ENCODE data around the gene LDB1.

LDB1 gene

DNA sequence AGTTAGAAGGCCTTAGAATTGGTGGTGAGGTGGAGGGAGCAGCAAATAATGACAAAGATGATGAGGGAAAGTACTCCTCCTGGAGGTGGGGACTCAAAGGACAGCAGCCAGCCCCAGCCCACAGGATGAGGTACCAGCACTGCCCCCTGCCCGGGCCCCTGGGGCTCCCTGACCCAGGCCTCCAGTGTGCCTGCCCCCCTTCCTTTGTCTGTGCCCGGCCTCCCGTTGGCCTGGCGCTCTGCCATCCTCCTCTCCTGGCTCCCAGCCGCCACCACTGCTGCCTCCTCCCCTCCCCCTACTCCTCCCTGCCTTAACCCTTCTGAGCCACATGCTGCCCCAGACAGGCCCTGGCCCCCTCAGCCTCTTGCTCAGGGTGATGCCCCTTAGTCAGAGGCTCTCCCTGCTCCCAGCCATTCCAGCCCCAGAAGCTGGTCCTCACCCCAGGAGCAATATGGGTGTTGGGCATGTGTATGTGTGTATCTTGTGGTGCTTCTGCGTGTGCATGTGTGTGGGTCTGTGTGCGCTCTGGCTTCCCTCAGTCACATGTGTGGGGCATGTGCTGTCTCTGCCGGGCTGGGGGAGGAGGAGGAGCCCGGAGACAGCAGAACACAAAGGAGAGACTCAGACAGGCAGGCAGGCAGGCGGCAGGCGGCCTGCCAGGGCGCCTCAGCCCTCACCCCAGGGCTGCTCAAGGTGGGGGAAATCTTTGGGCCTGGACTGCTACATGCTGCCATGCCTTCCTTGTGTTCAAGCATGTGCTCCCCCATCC lies 2.6 kb downstream of the LDB1 start:
- H3K9me3 ChIP-seq (ENCODE audit: control insufficient read depth, insufficient read depth, low read length), result no peaks in the 10 kb centered on the region
- H3K4me3 ChIP-seq (ENCODE audit: low read depth, low read length), result peak overlapping the region; percentile 82
- H3K9ac ChIP-seq (ENCODE audit: low read depth, low read length), result peak overlapping the region; percentile 70
- peaks cover 50% of the 10 kb centered on the region for H3K4me1 ChIP-seq (ENCODE audit: control insufficient read depth, insufficient read depth, low read length)
- no peaks in the 10 kb centered on the region for H3K36me3 ChIP-seq (ENCODE audit: control insufficient read depth, insufficient read depth, low read length)
- no peaks in the 10 kb centered on the region for H3K27me3 ChIP-seq (ENCODE audit: control insufficient read depth, insufficient read depth, low read length)

DNA sequence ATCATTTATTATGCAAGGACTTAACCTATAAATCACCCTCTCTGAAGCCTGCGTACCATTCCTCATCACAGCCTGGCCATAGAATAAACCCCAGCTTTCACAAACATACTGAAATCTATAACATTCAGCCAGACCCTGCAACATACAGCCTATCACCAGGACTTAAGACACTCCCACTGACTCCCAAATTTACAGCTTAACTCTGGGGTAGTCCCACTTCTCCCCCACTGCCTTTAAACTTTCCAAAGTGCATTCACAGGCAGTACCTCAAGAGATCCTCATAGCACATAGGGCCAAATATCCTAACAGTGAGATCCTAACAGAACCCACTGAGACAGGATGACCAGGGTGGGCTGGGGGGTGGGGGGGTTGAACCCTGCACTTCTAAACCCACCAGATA lies 3.5 kb downstream of the LDB1 start:
- peaks cover 49% of the 10 kb centered on the region for H3K4me1 ChIP-seq (ENCODE audit: control insufficient read depth, insufficient read depth, low read length)
- no peaks in the 10 kb centered on the region for H3K9me3 ChIP-seq (ENCODE audit: control insufficient read depth, insufficient read depth, low read length)
- H3K9ac ChIP-seq (ENCODE audit: low read depth, low read length), result peak overlapping the region; percentile 70
- no peaks in the 10 kb centered on the region for H3K36me3 ChIP-seq (ENCODE audit: control insufficient read depth, insufficient read depth, low read length)
- H3K27me3 ChIP-seq (ENCODE audit: control insufficient read depth, insufficient read depth, low read length), result no peaks in the 10 kb centered on the region
- peak overlapping the region; percentile 82 for H3K4me3 ChIP-seq (ENCODE audit: low read depth, low read length)

DNA sequence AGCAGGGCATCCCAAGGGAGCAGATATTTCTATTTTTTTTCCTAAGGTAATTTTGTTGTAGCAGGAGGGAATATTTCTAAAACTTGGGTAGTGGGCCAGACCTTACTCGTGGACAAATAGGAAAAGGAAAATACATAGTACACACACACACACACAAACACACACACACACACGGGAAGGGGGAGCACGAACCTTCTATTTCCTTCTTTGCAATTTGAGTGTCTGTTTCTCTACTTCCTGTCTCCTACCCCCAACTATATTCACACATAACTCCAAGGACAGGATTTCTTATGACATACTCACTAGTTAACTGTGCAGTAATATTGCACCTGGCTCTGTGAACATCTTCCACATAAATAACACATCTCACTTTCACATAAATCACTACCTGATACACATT lies 4.4 kb downstream of the LDB1 start:
- Histone ChIP-seq H3K9me3 (ENCODE audit: control insufficient read depth, insufficient read depth, low read length) (no peaks in the 10 kb centered on the region), H3K9ac (ENCODE audit: low read depth, low read length) (no peak overlapping the region), H3K27me3 (ENCODE audit: control insufficient read depth, insufficient read depth, low read length) (no peaks in the 10 kb centered on the region), H3K4me1 (ENCODE audit: control insufficient read depth, insufficient read depth, low read length) (peaks cover 47% of the 10 kb centered on the region), H3K36me3 (ENCODE audit: control insufficient read depth, insufficient read depth, low read length) (peaks cover 7% of the 10 kb centered on the region), H3K4me3 (ENCODE audit: low read depth, low read length) (peak overlapping the region; percentile 71)

DNA sequence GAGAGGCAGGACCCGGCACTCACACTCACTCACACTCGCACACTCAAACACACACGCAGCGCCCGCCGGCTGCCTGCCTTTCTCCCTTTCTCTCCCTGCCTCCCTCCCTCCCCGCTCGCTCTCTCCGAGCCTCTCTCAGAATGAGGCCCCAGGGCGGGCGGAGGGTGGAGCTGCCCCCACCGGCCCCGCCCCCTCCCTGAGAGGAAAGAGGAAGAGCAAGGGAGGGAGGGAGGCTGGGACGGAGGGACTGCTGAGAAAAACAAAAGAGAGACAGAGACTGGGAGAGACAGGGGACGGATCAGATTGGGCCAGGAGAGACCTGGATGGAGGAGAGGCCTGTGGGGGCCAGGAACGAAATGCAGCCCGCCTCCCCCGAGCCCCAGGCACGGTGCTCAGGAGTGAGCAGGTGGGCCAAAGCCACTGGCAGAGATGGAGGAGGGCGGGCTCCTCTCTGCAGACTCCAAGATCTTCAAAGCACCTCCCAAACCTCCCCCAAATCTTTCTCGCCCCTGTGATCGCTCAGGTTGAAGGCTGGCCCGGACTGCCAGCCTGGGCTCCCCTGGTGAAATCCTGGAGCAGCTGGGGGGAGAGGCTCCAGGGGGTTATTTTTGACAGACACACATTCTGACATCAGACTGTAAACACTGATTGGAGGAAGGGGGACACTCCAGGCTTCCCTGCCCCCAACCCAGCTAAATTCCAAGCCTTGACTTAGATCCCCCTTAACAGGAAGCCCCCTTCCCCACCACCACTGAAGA lies 5.1 kb downstream of the LDB1 start:
- H3K4me1 ChIP-seq (ENCODE audit: control insufficient read depth, insufficient read depth, low read length), result peaks cover 47% of the 10 kb centered on the region
- peak overlapping the region; percentile 71 for H3K4me3 ChIP-seq (ENCODE audit: low read depth, low read length)
- H3K36me3 ChIP-seq (ENCODE audit: control insufficient read depth, insufficient read depth, low read length), result peaks cover 15% of the 10 kb centered on the region
- no peaks in the 10 kb centered on the region for H3K27me3 ChIP-seq (ENCODE audit: control insufficient read depth, insufficient read depth, low read length)
- H3K9ac ChIP-seq (ENCODE audit: low read depth, low read length), result no peak overlapping the region
- H3K9me3 ChIP-seq (ENCODE audit: control insufficient read depth, insufficient read depth, low read length), result no peaks in the 10 kb centered on the region

DNA sequence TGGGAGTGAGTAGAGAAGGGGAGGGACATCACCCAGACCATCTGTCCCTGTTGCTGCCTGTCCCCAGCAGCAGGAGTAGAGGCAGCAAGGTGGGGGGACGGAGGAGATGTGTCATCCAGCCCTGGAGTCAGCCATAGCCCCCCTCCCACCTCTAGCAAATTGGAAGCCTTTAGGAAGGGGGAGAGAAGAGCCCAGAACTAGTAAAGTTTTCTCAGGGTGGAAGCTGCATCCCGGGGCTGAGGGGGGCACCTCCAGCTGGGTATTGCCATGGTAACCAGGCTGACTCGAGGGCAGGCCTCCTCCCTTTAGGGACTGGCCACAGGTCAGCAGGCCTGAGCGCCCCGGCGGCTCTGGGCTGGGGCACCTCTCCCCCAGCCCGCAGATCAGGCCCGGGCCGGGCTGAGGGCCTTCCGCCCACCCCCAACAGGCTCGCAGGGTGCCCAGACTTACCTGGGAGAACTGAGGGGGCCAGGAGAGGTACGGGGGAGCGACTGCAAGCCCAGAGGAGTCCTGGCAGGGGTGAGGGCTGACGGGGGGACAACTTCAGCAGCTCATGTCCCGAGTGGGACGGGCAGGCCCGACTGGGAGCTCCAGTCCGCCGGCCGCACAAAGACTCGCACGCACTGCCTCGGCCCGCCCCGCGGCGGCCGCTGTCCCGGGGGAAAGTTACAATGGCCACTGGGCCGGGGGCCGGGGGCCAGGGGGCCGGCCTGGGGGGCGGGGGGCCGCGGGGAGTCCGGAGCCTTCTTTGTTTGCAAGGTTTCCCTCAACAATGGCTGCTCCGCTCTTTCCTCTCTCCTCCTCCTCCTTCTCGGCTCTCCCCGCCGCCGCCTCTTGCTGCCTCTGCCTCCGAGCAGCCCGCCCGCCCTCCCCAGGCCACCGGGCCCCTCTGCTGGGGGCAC lies 6.0 kb downstream of the LDB1 start:
- Histone ChIP-seq H3K4me1 (ENCODE audit: control insufficient read depth, insufficient read depth, low read length) (peaks cover 47% of the 10 kb centered on the region), H3K36me3 (ENCODE audit: control insufficient read depth, insufficient read depth, low read length) (peaks cover 23% of the 10 kb centered on the region), H3K9ac (ENCODE audit: low read depth, low read length) (peak overlapping the region; percentile 87), H3K9me3 (ENCODE audit: control insufficient read depth, insufficient read depth, low read length) (no peaks in the 10 kb centered on the region), H3K4me3 (ENCODE audit: low read depth, low read length) (peak overlapping the region; percentile 71), H3K27me3 (ENCODE audit: control insufficient read depth, insufficient read depth, low read length) (no peaks in the 10 kb centered on the region)

DNA sequence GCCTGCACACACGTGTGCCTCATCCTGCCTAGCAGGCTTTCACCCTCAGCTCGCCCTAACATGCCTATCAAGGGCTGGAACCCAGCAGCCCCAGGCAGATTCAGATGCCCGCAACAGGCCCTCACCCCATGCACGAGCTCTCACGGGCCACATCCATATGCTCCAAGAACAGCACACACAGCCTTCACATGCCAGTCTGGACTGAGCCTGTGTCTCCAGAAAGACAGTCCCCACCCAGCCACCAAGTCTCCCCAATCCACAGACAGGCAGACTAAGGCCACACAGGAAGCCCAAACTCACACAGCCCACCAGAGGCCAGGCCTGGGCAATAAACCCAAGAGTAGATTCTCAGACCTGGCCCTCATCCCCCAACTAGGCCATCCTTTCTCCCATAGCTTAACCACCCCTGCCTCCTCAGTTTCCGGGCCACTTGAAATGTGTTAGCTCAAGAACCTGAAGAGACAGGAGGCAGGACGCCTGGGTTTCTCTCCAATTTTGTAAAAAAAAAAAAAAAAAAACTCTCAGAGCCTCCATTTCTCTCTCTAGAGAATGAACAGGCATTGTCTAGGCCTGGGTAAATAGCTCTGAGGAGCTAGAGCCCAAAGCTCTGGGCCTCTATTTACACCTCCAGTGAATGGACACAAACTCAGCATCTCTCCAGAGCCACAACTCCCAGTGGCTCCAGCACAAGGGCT lies 6.8 kb downstream of the LDB1 start:
- peaks cover 43% of the 10 kb centered on the region for H3K4me1 ChIP-seq (ENCODE audit: control insufficient read depth, insufficient read depth, low read length)
- H3K36me3 ChIP-seq (ENCODE audit: control insufficient read depth, insufficient read depth, low read length), result peaks cover 31% of the 10 kb centered on the region
- H3K9me3 ChIP-seq (ENCODE audit: control insufficient read depth, insufficient read depth, low read length), result no peaks in the 10 kb centered on the region
- peak overlapping the region; percentile 54 for H3K9ac ChIP-seq (ENCODE audit: low read depth, low read length)
- H3K27me3 ChIP-seq (ENCODE audit: control insufficient read depth, insufficient read depth, low read length), result no peaks in the 10 kb centered on the region
- peak overlapping the region; percentile 71 for H3K4me3 ChIP-seq (ENCODE audit: low read depth, low read length)

DNA sequence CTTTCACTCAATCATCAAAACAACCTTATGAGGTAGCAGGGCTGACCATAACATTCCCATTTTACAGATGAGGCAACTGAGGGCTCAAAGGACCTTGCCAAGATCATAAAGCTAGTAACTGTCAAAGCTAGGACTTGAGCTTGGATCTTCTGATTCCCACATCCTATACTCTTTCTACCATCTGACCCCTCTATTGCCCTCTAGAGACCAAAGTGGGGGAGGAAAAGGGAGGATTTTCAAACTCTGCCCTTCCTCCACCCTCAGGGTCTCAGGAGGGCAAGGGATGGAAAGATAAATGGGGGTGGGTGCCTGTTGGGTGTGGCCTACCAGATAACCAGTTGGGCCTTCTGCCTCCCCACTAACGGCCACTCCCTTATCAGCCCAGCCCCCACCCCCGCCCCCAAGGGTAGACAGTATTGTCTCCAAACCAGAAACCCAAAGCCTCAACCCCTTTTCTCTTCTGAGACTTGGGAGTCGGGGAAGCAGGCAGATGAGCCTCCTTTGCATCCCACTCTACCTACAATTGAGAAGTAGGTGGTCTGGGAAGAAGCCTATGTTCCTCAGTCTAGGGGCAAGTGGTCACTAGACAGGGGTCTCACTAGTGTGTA lies 7.9 kb downstream of the LDB1 start:
- peak overlapping the region; percentile 71 for H3K4me3 ChIP-seq (ENCODE audit: low read depth, low read length)

DNA sequence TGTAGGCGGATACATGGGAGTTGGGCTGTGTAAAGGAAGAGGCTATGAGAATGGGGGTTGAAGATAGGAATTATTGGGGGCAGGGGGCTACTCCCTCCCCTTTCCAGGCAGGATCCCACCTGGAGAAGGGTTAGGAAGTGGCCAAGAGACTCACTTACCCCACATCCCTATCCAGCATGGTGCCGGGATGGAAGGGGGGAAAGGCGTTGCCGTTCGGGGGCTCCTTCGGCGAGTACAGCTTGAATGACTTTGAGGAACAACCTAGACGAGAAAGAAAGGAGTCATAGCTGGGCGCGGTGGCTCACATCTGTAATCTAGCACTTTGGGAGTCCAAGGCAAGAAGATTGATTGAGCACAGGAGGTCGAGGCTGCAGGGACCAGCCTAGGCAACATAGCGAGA lies 8.9 kb downstream of the LDB1 start:
- peaks cover 24% of the 10 kb centered on the region for H3K4me1 ChIP-seq (ENCODE audit: control insufficient read depth, insufficient read depth, low read length)
- H3K27me3 ChIP-seq (ENCODE audit: control insufficient read depth, insufficient read depth, low read length), result no peaks in the 10 kb centered on the region
- H3K9me3 ChIP-seq (ENCODE audit: control insufficient read depth, insufficient read depth, low read length), result no peaks in the 10 kb centered on the region
- no peak overlapping the region for H3K4me3 ChIP-seq (ENCODE audit: low read depth, low read length)
- peaks cover 47% of the 10 kb centered on the region for H3K36me3 ChIP-seq (ENCODE audit: control insufficient read depth, insufficient read depth, low read length)
- no peak overlapping the region for H3K9ac ChIP-seq (ENCODE audit: low read depth, low read length)

More for the DNA sequence above, 7.9 kb downstream of the LDB1 start:
- H3K27me3 ChIP-seq (ENCODE audit: control insufficient read depth, insufficient read depth, low read length), result no peaks in the 10 kb centered on the region
- peaks cover 40% of the 10 kb centered on the region for H3K36me3 ChIP-seq (ENCODE audit: control insufficient read depth, insufficient read depth, low read length)
- H3K9me3 ChIP-seq (ENCODE audit: control insufficient read depth, insufficient read depth, low read length), result no peaks in the 10 kb centered on the region
- peaks cover 34% of the 10 kb centered on the region for H3K4me1 ChIP-seq (ENCODE audit: control insufficient read depth, insufficient read depth, low read length)
- no peak overlapping the region for H3K9ac ChIP-seq (ENCODE audit: low read depth, low read length)

DNA sequence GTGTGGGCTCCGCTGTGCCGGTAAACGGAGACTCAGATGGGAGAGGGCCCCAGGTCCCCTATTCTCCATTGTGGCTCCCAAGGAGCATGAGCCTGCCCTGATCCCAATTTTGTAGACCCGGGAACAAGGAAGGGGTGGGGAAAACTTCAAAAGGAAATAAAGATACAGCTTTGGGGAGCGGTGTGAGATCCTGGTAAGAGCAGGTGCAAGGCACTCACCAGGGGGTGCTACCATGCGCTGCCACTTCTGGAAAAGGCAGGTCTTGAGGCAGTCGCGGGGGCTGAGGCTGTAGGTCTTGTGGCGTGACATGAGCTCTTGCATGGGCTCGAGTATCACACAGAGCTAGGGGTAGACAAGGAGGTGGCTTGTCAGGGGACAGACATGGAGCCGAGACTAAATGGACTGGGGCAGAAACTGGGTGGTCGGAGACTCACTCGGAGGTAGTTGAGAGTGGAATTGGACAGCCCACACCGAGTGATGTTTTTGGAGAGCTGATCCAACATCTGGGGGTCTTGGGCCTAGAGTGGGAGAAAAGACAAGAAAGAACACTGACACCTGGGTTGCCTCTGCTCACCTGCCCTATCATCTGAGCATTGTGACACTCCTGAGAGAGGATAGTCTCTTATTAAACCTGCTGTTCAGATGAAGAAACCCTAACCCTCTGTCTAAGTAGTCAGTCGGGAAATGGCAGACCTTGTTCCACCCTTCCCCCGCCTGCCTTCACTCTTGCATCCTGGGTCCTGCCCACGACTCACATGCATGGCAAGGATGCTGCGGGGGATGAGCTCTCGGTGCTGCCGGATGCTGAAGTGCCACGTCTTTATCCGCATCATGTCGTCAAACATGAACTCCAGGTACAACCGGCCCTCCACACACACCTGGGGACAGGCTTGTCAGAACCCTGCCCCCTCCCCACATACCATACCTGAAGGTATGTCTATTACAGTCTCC lies 10.7 kb downstream of the LDB1 start:
- Histone ChIP-seq H3K27me3 (ENCODE audit: control insufficient read depth, insufficient read depth, low read length) (no peaks in the 10 kb centered on the region), H3K9ac (ENCODE audit: low read depth, low read length) (no peak overlapping the region), H3K9me3 (ENCODE audit: control insufficient read depth, insufficient read depth, low read length) (no peaks in the 10 kb centered on the region), H3K4me3 (ENCODE audit: low read depth, low read length) (no peak overlapping the region), H3K4me1 (ENCODE audit: control insufficient read depth, insufficient read depth, low read length) (peaks cover 17% of the 10 kb centered on the region), H3K36me3 (ENCODE audit: control insufficient read depth, insufficient read depth, low read length) (peaks cover 53% of the 10 kb centered on the region)

DNA sequence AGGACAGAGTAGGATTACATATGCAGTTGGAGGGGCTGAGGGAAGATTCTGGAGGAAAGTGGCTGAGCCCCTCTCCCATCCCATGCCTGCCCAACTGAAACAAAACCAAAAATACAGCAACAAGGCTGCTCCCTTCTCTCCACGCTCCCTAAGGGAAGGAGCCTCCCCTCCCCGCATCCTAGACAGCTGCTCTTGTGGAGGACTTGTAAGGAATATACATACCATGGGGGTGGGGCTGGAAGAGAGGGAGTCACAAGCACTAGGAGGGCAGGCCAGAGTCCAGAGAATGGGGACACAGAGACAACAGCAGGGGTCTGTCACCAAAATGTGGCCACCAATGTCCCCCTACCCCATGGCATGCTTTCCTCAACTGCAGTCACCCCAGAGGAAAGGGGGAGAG lies 13.2 kb downstream of the LDB1 start:
- H3K27me3 ChIP-seq (ENCODE audit: control insufficient read depth, insufficient read depth, low read length), result no peaks in the 10 kb centered on the region
- H3K4me3 ChIP-seq (ENCODE audit: low read depth, low read length), result no peak overlapping the region
- peaks cover 1% of the 10 kb centered on the region for H3K4me1 ChIP-seq (ENCODE audit: control insufficient read depth, insufficient read depth, low read length)
- H3K9me3 ChIP-seq (ENCODE audit: control insufficient read depth, insufficient read depth, low read length), result no peaks in the 10 kb centered on the region
- H3K36me3 ChIP-seq (ENCODE audit: control insufficient read depth, insufficient read depth, low read length), result peaks cover 53% of the 10 kb centered on the region
- no peak overlapping the region for H3K9ac ChIP-seq (ENCODE audit: low read depth, low read length)

Data from iPS-15b (cell line).